ENCODE measurements around the gene PGM1.

Gene PGM1

GRCh38 chr1:63630666-63631065 lies 37.5 kb downstream of the PGM1 start:
- no peak for DNase-seq (ENCODE audit: low read depth in 1 of 2, low spot score in 1 of 2)

GRCh38 chr1:63632110-63632509 lies 38.9 kb downstream of the PGM1 start:
- no peak for DNase-seq (ENCODE audit: low read depth in 1 of 2, low spot score in 1 of 2)

GRCh38 chr1:63633281-63633680 lies 40.1 kb downstream of the PGM1 start:
- DNase-seq (ENCODE audit: low read depth in 1 of 2, low spot score in 1 of 2), result no peak

- DNase-seq (ENCODE audit: low read depth in 1 of 2, low spot score in 1 of 2), result no peak
Measured at GRCh38 chr1:63634471-63634870, 41.3 kb downstream of the PGM1 start.

- no peak for DNase-seq (ENCODE audit: low read depth in 1 of 2, low spot score in 1 of 2)
Measured at GRCh38 chr1:63635681-63636080, 42.5 kb downstream of the PGM1 start.

GRCh38 chr1:63636192-63637105 lies 43.2 kb downstream of the PGM1 start:
- no peak for DNase-seq (ENCODE audit: low read depth in 1 of 2, low spot score in 1 of 2)

- no peak for DNase-seq (ENCODE audit: low read depth in 1 of 2, low spot score in 1 of 2)
Measured at GRCh38 chr1:63638471-63638870, 45.3 kb downstream of the PGM1 start.

- DNase-seq (ENCODE audit: low read depth in 1 of 2, low spot score in 1 of 2), result no peak
Measured at GRCh38 chr1:63638875-63639274, 45.7 kb downstream of the PGM1 start.

GRCh38 chr1:63640633-63641567 lies 47.7 kb downstream of the PGM1 start:
- no peak for DNase-seq (ENCODE audit: low read depth in 1 of 2, low spot score in 1 of 2)

GRCh38 chr1:63641615-63642014 lies 48.4 kb downstream of the PGM1 start:
- DNase-seq (ENCODE audit: low read depth in 1 of 2, low spot score in 1 of 2), result no peak

- DNase-seq (ENCODE audit: low read depth in 1 of 2, low spot score in 1 of 2), result no peak
Measured at GRCh38 chr1:63642901-63643300, 49.7 kb downstream of the PGM1 start.

GRCh38 chr1:63643517-63643916 lies 50.3 kb downstream of the PGM1 start:
- DNase-seq (ENCODE audit: low read depth in 1 of 2, low spot score in 1 of 2), result no peak

GRCh38 chr1:63643926-63644325 lies 50.7 kb downstream of the PGM1 start:
- DNase-seq (ENCODE audit: low read depth in 1 of 2, low spot score in 1 of 2), result no peak

- DNase-seq (ENCODE audit: low read depth in 1 of 2, low spot score in 1 of 2), result no peak
Measured at GRCh38 chr1:63645317-63645716, 52.1 kb downstream of the PGM1 start.

- DNase-seq (ENCODE audit: low read depth in 1 of 2, low spot score in 1 of 2), result no peak
Measured at GRCh38 chr1:63648689-63649088, 55.5 kb downstream of the PGM1 start.

- no peak for DNase-seq (ENCODE audit: low read depth in 1 of 2, low spot score in 1 of 2)
Measured at GRCh38 chr1:63651161-63651701, 58.0 kb downstream of the PGM1 start.

GRCh38 chr1:63653976-63654375 lies 60.8 kb downstream of the PGM1 start:
- DNase-seq (ENCODE audit: low read depth in 1 of 2, low spot score in 1 of 2), result no peak

GRCh38 chr1:63659448-63659847 lies 66.2 kb downstream of the PGM1 start:
- DNase-seq (ENCODE audit: low read depth in 1 of 2, low spot score in 1 of 2), result no peak

GRCh38 chr1:63662056-63662836 lies 69.0 kb downstream of the PGM1 start:
- no peak for DNase-seq (ENCODE audit: low read depth in 1 of 2, low spot score in 1 of 2)

GRCh38 chr1:63662841-63663240 lies 69.6 kb downstream of the PGM1 start:
- DNase-seq (ENCODE audit: low read depth in 1 of 2, low spot score in 1 of 2), result no peak

- DNase-seq (ENCODE audit: low read depth in 1 of 2, low spot score in 1 of 2), result no peak
Measured at GRCh38 chr1:63663301-63663700, 70.1 kb downstream of the PGM1 start.
